Measurements from ENCODE around the gene GRIN2D.
A peak's percentile ranks its signal among the peaks of the same experiment; 100 is the strongest.
"Not testable (repeated sequence)": the region's sequence is repeated elsewhere in the genome, so short reads cannot be mapped to it uniquely, and the experiment has no call there.

Gene GRIN2D

DNA sequence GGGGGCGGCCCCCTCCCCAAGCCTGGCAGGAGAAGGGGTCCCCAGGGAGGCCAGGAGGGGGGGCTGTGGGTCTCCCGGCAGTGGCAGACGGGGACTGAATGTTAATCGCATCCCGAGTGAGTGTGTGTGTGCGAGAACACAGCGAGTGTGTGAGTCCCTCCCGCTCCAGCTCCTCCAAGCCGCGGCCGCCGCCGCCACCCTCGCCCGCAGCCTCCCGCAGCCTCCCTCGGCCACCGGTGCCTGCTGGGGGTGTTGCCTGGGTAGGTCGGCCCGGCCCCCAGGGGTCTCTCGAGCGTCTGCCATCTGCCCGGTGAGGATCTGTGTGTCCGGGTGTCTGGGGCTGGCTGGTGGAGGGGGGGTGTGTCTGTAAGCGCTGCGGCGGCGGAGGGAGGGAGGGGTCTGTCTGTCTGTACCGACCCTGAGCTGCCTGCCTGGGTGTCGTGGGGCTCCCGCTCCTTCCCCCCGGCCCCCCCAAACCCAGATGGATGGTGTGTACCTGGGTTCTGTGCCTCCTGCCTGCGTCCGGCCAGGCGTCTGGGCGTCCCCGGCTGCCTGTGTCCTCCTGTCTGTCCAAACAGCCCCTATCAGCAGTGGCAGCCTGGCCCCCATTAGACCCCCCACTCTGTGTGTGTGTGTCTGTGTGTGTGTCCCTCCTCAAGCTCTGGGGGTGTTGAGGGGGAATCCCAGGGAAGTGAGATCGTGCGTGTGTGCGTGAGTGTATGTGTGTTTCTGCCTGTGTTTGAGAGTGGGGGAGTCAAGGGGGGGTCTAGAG lies at the start of gene GRIN2D:
GRIN2D (plus strand) TSS at position 110 of the 772 bp plus-strand sequence. CDS start 4,725 bp downstream, outside the sequence.
- peak; percentile 62 for DNase-seq

DNA sequence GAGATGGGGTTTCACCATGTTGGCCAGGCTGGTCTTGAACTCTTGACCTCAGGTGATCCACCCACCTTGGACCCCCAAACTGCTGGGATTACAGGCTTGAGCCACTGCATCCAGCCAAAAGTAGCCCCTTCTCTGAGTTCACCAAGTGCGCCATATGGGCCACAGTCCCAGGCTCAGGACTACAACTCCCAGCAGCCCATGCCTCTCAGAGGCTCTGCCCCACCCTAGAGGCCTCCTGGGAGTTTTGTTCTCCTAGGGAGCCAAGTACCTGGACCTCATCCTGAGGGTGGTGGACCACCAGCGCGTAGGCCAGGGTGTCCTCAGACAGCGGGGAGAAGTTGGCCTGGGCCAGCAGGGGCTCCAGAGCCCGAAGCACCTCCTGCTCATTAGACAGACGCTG lies 48.6 kb upstream of the GRIN2D start:
- DNase-seq = no peak

DNA sequence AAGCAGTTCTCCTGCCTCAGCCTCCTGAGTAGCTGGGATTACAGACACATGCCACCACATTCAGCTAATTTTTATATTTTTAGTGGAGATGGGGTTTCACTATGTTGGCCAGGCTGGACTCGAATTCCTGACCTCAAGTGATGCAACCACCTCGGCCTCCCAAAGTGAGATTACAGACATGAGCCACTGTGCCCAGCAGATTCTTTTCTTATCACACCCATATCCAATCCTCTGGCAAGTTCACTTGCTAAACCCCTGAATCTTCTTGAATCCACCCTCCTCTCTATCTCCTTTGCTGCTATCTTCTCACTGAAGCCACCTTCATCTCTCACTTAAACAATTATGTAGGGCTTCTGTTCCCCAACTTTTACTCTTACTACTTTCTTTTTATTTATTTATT lies 47.3 kb upstream of the GRIN2D start:
- no peak for DNase-seq

DNA sequence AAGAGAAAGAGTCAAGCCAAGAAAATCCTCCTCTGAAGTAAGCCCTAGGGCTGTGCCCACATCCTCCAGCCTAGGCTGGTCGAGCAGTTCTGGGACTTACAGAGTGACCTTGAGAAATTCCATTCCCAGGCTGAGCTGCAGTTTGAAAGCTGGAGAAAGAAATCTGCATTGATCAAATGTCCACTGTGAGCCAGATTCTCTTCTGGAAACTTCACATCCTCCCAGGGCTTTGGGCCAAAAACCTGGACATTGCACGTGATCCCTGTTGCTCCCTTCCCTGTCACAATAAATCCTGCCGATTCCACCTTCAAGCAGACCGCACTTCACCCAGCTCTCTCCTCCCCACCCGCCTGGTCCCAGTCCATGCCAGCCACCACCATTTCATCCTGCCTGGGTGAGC lies 45.4 kb upstream of the GRIN2D start:
- DNase-seq = no peak

DNA sequence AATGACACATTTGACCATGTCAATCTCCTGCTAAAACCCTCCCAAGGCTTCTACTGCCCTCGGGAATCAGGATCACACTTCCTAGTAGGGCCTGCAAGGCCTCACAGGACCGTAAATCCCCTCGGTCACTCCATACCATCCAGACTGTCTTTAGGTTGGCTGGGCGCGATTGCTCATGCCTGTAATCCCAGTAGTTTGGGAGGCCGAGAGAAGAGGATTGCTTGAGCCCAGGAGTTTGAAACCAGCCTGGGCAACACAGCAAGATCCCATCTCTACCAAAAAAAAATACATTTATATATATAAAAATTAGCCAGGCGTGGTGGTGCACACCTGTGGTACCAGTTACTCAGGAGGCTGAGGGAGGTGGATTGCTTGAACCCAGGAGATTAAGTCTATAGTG lies 44.7 kb upstream of the GRIN2D start:
- DNase-seq = no peak

DNA sequence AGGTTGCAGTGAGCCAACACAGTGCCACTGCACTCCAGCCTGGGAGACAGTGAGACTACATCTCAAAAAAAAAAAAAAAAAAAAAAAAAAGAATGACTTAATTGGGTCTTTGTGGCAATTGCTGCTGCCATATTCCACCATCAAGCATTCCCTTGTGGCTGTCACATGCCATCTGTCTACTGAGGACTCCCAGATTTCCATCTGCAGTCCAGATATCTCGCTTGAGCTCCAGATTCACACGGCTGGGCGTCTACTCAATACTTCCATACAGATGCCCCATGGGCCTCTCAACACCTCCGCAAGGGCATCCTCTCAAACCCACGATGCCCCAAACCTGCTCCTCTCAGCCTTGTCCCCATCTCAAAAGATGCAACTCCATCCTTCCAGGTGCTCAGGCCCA lies 42.6 kb upstream of the GRIN2D start:
- DNase-seq = no peak

DNA sequence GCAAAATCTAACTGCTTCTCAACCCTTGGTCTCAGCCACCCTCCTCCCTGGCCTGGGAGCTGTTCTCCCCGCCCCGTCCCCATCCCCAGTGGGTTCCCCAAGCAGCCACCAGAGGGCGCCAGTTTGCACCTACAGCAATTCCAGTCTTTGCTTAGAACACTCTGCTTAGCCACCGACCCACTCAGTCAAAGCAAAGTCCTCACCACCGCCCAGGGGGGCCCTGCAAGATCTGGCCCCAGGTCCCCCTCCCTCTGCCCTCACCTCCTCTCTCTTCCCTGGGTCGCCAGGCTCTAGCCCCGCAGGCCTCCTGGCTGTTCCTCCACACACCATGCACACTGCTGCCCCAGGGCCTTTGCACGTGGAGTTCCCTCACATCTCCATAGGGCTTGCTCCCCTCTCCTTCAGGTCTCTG lies 42.1 kb upstream of the GRIN2D start:
- peak; percentile 49 for DNase-seq

DNA sequence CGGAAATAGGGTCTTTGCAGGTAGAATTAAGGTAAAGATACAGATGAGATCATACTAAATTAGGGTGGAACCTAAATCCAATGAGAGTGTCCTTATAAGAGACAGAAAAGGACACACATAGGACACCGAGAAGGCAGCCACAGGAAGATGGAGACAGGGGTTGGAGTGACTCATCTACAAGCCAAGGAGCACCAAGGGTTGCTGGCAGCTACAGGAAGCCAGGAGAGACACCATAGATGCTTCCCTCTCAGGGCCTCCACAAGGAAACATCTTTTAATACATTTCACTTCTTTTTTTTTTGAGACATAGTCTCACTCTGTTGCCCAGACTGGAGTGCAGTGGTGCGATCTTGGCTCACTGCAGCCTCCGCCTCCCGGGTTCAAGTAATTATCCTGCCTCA lies 39.8 kb upstream of the GRIN2D start:
- DNase-seq = no peak

DNA sequence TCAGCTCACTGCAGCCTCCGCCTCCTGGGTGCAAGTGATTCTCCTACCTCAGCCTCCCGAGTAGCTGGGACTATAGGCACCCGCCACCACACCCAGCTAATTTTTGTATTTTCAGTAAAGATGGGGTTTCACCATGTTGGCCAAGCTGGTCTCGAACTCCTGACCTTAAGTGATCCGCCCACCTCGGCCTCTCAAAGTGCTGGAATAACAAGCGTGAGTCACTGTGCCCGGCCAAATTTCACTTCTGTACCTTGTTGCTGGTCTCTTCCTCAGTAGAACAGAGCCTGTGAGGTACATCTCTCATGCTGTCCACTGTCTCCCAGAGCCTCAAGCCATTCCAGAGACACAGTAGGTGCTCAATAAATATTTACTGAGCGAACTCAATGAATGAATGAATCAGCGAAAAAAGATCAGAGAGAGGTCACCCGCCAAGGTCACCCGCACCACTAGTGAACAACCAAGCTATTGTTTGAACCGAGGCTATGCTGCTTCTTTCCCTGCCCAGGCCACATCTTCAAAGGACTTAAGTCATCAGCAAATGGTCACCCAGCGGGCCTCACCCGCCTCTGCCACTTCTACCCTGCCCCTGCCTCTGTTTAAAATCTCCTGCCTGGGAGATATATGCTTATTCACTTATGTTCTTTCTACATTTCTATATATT lies 39.0 kb upstream of the GRIN2D start:
- peak; percentile 71 for DNase-seq

DNA sequence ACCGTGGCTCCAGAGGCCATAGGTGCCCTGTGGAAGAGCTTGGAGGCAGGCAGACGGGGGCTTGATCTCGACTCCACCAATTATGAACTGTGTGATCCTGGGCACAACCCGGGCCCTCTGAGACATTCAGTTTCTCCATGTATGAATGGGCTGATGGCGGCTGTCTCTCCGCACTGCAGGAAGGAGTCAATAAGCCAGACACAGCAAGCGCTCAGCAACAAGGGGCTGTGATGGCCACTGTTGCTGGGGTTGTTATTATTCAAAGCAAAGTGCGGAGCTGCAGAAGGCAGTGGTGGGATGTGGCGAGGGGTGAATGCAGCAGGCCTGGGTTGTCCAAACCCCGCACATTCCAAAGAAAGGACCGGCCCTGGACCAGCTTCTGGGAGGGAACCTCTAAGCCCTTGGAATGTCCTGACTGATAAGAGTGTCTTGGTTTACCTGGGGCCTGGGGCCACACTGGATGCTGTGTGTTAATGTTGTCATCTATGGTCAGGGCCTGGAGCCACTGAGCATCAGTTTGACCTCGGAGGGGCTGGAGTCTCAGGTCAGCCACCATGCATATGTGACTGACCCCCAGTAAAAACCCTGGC lies 38.0 kb upstream of the GRIN2D start:
- no peak for DNase-seq

DNA sequence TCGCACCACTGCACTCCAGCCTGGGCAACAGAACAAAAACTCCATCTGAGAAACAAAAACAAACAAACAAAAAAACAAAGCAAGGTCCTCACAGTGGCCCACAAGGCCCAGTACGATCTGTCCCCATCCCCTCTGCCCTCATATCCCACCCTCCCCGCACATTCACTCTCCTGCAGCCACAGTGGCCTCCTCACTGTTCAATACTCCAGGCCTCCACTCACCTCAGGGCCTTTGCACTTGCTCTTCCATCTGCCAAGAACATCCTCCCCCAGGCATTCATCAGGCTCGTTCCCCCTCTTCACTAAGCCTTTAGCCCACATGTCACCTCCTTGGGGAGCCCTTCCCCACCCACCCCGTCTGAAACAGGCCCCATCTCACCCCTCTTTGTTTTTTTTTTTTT lies 34.3 kb upstream of the GRIN2D start:
- DNase-seq = no peak

DNA sequence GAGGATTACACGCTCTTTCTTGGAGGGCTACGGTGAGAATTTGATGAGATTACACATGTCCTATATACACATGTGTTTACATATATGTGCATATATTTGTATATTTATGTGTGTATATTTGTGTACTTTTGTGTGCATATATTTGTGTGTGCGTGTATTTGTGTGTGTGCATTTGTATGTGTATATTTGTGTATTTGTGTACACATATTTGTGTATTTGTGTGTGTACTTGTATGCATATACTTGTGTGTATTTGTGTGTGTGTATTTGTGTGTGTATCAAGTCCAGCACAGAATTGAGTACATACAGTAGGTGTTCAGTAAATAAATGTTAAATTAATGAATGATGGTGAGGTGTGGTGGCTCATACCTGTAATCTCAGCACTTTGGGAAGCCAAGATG lies 31.6 kb upstream of the GRIN2D start:
- DNase-seq = no peak

DNA sequence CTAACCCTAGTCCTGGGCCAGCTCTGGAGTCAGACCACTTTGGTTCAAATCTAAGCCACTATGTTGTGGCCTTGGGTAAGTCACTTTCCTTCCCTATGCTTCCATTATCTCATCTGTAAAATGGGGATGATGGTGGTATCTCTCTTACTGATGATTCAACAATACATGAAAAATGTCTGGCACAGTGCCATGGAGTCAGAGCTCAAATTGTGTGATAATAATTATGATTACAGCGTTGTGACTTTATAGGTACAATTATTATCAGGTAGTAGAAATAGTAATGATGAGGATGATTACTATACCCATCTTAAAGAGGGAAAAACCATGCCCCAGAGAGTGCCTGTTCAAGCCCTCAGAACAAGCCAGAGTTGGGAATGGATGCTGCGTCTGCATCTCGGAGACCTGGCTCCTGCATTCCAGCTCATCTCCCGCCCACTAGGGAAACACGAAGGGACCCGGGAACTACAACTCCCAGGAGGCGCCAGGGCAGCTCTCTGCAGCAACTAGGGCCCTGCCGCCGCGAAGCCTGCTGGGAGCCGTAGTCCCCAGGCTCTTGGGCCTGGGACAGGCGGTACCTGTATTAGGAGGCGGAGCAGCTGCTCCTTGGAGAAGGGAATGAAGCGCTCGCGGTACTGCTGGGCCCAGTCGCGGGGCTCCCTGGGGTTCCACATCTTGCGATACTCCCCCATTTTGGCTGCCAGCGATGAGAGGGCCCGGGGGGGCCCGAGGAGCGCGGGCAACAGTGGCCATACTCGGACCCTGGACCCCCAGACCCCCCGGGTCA lies 30.6 kb upstream of the GRIN2D start:
- DNase-seq = peak; percentile 99

DNA sequence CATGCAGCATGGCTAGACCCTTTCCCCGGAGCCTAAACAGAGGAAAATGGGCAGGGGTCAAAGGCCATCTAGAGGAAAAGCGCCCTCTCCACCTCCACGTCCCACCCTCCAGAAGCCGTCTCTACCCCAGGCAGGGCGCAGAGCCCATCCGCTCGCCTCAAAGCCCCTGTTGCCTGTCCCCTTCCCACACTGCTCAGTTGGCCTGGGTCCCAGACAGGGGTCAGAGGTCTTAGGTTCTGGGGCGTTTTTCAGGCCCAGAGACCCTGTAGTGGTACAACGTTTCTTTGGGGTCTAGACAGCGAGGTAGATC lies 30.0 kb upstream of the GRIN2D start:
- DNase-seq = no peak

DNA sequence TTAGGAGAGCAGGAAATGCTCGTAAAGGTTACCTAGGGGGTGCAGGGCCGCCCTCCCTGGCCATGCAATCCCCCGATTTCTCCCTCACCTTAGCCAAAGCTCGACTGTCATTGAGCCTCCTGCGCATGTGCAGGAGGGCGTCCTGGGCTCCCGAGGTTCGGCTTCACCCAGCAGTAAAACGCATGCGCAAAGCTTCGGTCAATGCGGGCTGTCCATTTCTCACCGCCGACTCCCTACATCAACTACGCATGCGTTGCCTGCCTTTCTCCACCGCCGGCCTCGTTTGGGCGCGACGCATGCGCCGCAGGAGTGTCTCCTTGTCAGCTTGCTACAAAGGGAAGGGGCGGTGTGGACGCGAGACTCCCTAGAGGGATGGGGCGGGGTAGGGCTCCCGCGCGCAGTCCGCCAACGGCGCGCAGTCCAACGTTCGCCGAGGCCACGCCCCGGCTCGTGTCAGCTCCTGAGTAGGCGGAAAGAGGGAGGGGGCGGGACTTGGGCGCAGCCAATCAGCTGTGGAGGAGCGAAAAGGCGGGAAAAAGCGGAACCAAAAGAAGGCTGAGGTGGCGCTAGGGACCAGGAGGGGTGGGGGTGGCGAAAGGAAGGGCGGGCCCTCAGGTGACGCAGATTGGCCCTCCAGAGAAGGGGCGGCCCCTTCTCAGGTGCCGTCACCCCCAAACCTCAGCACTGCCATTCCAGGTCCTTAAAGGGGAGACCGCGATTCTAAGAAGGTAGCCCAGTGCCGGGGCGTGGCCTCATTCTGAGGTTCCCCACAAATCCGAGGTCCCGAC lies 29.5 kb upstream of the GRIN2D start, which contains the start of the genes SYNGR4 and TMEM143:
SYNGR4 (plus strand) TSS at position 558 of the 788 bp plus-strand sequence. CDS start 1,476 bp downstream, outside the sequence.
TMEM143 (minus strand) TSS at position 131 of the 788 bp plus-strand sequence; CDS start at position 111, 20 bp downstream.
- peak; percentile 100 for DNase-seq

DNA sequence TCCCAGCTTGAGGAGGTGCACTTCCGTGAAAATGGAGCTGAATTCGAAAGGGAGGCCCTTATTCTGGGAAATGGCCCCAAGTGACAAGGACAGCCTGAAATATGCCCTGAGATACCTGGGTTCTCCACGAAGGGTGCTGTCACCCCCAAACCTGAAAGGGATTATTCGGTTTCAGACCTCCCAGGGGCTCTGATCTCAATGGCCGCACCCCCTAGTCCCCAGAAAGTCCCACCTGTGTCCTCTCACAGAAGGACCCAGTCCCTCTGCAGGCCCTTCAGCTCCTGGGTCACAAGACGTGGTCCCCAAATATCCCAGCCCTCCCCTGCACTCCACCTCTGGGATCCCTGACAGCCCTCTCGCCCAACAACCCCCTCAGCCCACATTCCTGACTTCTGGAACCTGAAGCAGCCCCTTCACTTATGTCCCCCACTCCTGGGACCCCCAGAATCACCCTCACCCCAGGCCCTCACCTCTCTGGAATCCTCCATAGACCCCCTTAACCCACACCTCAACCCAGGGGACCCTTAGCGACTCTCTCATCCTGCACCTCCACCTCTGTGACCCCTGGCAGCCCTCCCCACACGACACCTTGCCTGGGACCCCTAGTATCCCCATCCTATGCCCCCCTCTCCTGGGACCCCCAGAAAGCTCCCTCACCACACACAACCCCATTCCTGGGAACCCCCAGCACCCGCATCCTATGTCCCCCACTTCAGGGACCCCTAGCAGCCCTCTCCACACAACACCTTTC lies 28.7 kb upstream of the GRIN2D start:
- no peak for DNase-seq

DNA sequence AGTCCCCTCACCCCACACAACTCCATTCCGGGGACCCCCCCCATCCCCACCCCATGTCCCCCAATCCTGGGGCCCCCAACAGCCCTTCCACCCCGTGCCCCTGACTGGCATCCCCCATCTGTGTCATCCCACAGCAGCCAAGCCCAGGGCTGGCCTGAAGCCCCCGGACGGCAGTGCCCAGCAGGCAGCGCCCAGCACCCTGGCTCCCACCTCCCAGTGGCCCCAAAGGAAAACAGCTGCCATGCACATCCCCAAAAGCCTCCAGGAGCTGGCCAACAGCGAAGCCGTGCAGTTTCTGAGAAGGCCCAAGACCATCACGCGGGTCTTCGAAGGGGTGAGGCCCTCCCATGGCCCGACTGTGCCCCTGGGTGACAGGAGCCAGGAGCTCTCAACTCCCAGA lies 27.9 kb upstream of the GRIN2D start:
- no peak for DNase-seq

DNA sequence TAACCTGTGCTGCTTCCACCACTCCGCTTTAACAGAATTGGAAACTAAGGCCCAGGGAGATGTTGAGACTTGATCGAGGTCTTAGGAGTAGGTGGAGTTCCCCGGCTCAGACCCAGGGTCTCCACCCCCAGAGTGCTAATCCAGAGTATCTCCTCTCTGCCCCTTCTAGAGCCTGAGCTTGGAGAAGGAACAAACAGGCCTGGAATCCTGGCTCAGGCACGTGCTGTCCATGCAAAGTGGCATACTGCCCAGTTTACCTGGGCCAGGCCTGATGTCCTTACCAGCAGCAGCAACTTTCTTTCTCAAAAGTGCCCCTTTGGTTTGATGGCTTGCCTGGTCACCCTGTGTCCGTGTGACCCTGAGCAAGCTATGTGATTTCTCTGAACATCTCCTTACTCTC lies 25.6 kb upstream of the GRIN2D start:
- DNase-seq = no peak

DNA sequence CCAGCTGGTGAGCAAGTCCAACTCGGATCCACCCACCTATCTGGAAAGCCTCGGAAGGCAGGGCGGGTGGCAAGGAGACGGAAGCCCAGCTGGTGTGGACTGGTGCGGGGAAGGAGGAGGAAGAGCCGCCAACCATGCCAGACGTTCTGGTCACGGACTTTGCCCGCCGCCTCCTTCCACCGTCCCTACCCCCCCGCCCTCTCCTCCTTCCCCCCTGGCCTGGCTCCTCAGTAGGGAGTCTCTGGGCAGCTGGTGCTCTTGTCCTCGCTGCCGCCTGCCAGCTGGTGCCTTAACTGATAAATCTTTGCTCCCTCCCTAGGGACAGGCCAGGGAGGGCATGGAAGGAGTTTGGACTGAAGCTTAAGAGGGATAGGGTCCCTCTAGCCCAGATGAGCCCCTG lies 24.5 kb upstream of the GRIN2D start:
- peak; percentile 90 for DNase-seq

DNA sequence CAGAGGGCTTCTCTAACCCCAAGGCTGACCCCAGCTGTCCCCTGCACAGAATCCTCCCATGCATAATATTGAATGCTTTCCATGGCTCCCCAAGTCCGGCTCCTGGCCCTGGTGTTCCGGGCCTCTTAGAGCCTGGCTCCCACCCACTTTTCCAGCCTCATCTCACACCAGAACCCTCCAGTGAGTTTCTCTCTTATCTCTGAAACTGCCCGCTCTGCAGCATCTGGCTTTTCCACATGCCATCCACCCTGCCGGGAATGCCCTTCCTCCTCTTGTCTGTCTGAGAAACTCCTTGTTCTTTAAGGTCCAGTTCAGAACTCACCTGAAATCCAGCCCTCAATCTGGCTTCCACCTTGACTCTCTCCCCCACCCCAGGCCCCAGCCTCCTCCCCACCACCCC lies 22.5 kb upstream of the GRIN2D start:
- no peak for DNase-seq

DNA sequence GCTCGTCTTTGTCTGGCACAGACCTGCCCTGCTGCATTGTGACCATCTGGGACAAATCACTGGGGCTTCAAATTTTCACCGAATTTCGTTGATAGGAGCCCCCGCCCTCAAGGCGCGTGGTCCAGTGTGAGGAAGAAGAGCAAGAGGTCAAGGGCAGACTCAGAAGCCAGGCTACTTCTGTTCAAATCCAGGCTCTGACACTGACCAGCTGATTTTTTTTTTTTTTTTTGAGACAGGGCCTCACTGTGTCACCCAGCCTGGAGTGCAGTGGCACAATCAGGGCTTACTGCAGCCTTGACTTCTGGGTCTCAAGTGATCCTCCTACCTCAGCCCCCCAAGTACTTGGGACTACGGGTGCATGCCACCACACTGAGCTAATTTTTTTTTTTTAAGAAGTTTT lies 22.1 kb upstream of the GRIN2D start:
- no peak for DNase-seq

DNA sequence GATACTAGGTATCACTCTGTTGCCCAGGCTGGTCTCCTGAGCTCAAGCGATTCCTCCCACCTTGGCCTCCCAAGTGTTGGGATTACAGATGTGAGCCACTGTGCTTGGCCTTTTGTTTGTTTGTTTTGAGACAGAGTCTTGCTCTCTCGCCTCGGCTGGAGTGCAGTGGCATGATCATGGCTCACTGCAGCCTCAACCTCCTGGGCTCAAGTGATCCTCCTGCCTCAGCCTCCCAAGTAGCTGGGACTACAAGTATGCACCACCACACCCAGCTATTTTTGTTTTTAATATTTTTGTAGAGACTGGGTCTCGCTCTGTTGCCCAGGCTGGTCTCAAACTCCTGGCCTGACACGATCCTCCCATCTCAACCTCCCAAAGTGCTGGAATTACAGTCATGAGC lies 21.7 kb upstream of the GRIN2D start:
- DNase-seq = not testable (repeated sequence)

All from NCI-H146 (cell line).